PC-3 (cell line): ENCODE data around the gene TM9SF4.

ENCODE experiments used
- EZH2 ChIP-seq: fragments of 300-600 bp; sonication (generic); IDR thresholded peaks from one replicate; pipeline ENCODE4 v1.6.1; 2017; ENCODE audit warnings: antibody characterized with exemption, mild to moderate bottlenecking, low read length; ENCODE audit not compliant: unreplicated experiment
- EZH2phosphoT487 ChIP-seq: fragments of 300-600 bp; sonication (generic); IDR thresholded peaks from 2 replicates; pipeline ENCODE4 v1.6.1; 2018; ENCODE audit warnings: mild to moderate bottlenecking, antibody characterized with exemption, low read length, borderline replicate concordance
- TF ChIP-seq, protein P1 (sequence below): fragments of 300-600 bp; sonication (generic); conservative IDR thresholded peaks from 2 replicates; pipeline ENCODE4 v1.5.1; 2017; ENCODE audit warnings: antibody characterized with exemption, low read depth, mild to moderate bottlenecking, low read length

- TF ChIP-seq, protein P1, sequence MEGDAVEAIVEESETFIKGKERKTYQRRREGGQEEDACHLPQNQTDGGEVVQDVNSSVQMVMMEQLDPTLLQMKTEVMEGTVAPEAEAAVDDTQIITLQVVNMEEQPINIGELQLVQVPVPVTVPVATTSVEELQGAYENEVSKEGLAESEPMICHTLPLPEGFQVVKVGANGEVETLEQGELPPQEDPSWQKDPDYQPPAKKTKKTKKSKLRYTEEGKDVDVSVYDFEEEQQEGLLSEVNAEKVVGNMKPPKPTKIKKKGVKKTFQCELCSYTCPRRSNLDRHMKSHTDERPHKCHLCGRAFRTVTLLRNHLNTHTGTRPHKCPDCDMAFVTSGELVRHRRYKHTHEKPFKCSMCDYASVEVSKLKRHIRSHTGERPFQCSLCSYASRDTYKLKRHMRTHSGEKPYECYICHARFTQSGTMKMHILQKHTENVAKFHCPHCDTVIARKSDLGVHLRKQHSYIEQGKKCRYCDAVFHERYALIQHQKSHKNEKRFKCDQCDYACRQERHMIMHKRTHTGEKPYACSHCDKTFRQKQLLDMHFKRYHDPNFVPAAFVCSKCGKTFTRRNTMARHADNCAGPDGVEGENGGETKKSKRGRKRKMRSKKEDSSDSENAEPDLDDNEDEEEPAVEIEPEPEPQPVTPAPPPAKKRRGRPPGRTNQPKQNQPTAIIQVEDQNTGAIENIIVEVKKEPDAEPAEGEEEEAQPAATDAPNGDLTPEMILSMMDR: no peak
- TF ChIP-seq EZH2: no peak
- no peak for TF ChIP-seq EZH2phosphoT487
Measured at GRCh38 chr20:32168184-32168910, 58.8 kb downstream of the TM9SF4 start.
